K562 (cell line): ENCODE data around the gene PODXL. TPM values are rescaled to one million over a fixed set of nuclear protein-coding genes. Genes with fewer than 3 reads are reported as not detected.

Experiments
- ARHGAP35 ChIP-seq: fragments of 450-650 bp; IDR thresholded peaks from 2 replicates; pipeline ENCODE4 v1.6.1; 2018; ENCODE audit not compliant: partially characterized antibody
- HEY1 ChIP-seq: fragments of 250-450 bp; sonication (Bioruptor Pico); IDR thresholded peaks from 2 replicates; pipeline ENCODE4 v1.5.0; 2020; ENCODE audit warnings: mild to moderate bottlenecking, moderate library complexity, borderline replicate concordance
- PHTF2 ChIP-seq: fragments of 250-450 bp; sonication (Bioruptor Pico); IDR thresholded peaks from 2 replicates; pipeline ENCODE4 v1.5.0; 2021; ENCODE audit warnings: mild to moderate bottlenecking
- TFAM ChIP-seq: fragments of 250-450 bp; sonication (Bioruptor Pico); conservative IDR thresholded peaks from 2 replicates; pipeline ENCODE4 v1.5.0; 2021; ENCODE audit warnings: mild to moderate bottlenecking, moderate library complexity
- ZNF263 ChIP-seq: sonication (generic); formaldehyde crosslinking; IDR thresholded peaks from 2 replicates; pipeline ENCODE4 v1.8.0; 2022; ENCODE audit warnings: mild to moderate bottlenecking, missing genetic modification reagents, borderline replicate concordance
- polyA plus RNA-seq, 8 experiments: library from polyadenylated mRNA; depleted of rRNA in 4 of 8; stranded (reverse) in 5 of 8; unstranded in 3 of 8; fragments of >200 nt; fragmentation: Nextera tagmentation in 2 of 8; fragmentation: Illumina TruSeq in 1 of 8; extraction: Ambion mirVana in 2 of 8; extraction: Trizol in 1 of 8; gene quantifications; 2 replicates each; pipeline versions ENCODE4 v1.2.1 to v1.2.3, GENCODE V29; 2011 to 2014; ENCODE audit warnings: inconsistent platforms in 1 of 8, missing spikeins in 1 of 8
- total RNA-seq, 7 experiments: library from RNA; depleted of rRNA in 6 of 7; stranded (reverse); fragments of >200 nt in 6 of 7; fragmentation: Illumina TruSeq in 2 of 7; extraction: Trizol in 2 of 7; gene quantifications; 2 replicates each; pipeline versions ENCODE4 v1.2.1 to v1.2.3, GENCODE V29; 2011 to 2021; ENCODE audit warnings: low replicate concordance in 1 of 7
- TF ChIP-seq, protein P1 (sequence below), 3 experiments: fragments of 200-800 bp in 1 of 3; fragments of 250-450 bp in 1 of 3; fragments of 450-650 bp in 1 of 3; sonication (Bioruptor Pico) in 1 of 3; sonication (Bioruptor generic) in 1 of 3; formaldehyde crosslinking in 1 of 3; IDR thresholded peaks; 2 replicates each; pipeline versions ENCODE4 v1.6.1 to v1.8.0; 2016 to 2022; ENCODE audit warnings: mild to moderate bottlenecking in 2 of 3, missing genetic modification characterization in 2 of 3, missing compliant biosample characterization in 1 of 3, moderate library complexity in 1 of 3
- TF ChIP-seq, protein P2 (sequence below), 3 experiments: IDR thresholded peaks in 2 of 3; conservative IDR thresholded peaks in 1 of 3; 2 replicates each; pipeline ENCODE4 v1.5.1; 2011 to 2012; ENCODE audit warnings: low read length in 3 of 3, mild to moderate bottlenecking in 3 of 3, control low read depth in 2 of 3, improper control_type of control experiment in 1 of 3, inconsistent platforms in 1 of 3, low read depth in 1 of 3, mixed read lengths in 1 of 3, moderate library complexity in 1 of 3; ENCODE audit not compliant: insufficient read depth in 2 of 3

The PODXL gene
- total and polyA plus RNA-seq, 9 of the 15 experiments (the other 6 are each of a cell fraction or from before 2014, with no cell fraction given): 0.01 to 0.73 (median 0.07) TPM

DNA sequence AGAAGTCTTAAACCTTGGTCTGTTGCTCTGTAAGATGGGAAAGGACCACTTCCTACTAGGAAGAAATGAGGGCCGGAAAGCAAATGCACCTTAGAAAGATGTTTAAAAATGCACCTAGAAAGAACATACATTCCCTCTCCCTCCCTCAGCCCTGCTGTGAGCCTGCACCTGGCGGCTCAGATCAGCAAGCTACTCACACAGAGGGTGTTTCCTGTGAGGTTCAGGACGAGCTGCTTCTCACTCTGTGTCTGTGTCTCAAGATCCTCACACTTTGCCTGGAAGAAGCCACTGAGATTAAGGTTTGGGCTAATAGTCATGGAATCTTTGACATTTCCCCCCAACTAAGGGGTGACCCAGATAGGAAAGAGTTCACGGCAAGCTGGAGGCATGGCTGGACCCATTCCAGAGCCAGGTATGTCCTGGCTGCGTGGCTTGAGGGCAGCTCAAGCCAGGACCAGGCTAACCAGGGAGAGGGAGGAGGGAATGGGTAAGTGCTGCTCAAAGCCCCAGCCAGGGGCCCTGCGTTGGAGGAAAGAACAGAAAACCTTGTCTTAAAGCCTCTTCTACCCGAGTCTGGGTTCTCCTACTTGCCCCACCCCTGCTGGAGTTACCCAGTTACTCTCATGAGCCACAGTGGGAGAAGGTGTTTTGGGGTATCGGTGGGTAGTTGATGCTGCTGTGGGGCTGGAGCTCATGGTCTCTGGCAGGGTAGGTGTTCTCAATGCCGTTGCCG lies 47.5 kb downstream of the PODXL start (continued):
- no peak for TF ChIP-seq PHTF2 (CRISPR knock-in tag)
- no peak for TF ChIP-seq ZNF263
- no peak for TF ChIP-seq HEY1 (CRISPR knock-in tag)
- TF ChIP-seq, protein P1, sequence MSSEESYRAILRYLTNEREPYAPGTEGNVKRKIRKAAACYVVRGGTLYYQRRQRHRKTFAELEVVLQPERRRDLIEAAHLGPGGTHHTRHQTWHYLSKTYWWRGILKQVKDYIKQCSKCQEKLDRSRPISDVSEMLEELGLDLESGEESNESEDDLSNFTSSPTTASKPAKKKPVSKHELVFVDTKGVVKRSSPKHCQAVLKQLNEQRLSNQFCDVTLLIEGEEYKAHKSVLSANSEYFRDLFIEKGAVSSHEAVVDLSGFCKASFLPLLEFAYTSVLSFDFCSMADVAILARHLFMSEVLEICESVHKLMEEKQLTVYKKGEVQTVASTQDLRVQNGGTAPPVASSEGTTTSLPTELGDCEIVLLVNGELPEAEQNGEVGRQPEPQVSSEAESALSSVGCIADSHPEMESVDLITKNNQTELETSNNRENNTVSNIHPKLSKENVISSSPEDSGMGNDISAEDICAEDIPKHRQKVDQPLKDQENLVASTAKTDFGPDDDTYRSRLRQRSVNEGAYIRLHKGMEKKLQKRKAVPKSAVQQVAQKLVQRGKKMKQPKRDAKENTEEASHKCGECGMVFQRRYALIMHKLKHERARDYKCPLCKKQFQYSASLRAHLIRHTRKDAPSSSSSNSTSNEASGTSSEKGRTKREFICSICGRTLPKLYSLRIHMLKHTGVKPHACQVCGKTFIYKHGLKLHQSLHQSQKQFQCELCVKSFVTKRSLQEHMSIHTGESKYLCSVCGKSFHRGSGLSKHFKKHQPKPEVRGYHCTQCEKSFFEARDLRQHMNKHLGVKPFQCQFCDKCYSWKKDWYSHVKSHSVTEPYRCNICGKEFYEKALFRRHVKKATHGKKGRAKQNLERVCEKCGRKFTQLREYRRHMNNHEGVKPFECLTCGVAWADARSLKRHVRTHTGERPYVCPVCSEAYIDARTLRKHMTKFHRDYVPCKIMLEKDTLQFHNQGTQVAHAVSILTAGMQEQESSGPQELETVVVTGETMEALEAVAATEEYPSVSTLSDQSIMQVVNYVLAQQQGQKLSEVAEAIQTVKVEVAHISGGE (CRISPR knock-in tag; IDR thresholded peaks at IDR 0.05): no peak
- no peak for TF ChIP-seq ARHGAP35
- TF ChIP-seq, protein P2, sequence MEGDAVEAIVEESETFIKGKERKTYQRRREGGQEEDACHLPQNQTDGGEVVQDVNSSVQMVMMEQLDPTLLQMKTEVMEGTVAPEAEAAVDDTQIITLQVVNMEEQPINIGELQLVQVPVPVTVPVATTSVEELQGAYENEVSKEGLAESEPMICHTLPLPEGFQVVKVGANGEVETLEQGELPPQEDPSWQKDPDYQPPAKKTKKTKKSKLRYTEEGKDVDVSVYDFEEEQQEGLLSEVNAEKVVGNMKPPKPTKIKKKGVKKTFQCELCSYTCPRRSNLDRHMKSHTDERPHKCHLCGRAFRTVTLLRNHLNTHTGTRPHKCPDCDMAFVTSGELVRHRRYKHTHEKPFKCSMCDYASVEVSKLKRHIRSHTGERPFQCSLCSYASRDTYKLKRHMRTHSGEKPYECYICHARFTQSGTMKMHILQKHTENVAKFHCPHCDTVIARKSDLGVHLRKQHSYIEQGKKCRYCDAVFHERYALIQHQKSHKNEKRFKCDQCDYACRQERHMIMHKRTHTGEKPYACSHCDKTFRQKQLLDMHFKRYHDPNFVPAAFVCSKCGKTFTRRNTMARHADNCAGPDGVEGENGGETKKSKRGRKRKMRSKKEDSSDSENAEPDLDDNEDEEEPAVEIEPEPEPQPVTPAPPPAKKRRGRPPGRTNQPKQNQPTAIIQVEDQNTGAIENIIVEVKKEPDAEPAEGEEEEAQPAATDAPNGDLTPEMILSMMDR (IDR thresholded peaks at IDR 0.05 in 2 of 3, conservative IDR thresholded peaks at IDR 0.05 in 1 of 3; ENCODE audit: insufficient read depth in 2 of 3, low read depth in 1 of 3, low read length in 3 of 3): no peak
- TF ChIP-seq TFAM: no peak
